Measurements from ENCODE around the gene BAD. TPM values are rescaled to one million over a fixed set of nuclear protein-coding genes. Genes with fewer than 3 reads are reported as not detected.

Gene BAD
- total RNA-seq, 1 experiment from 2014 or later = 48.4 TPM

DNA sequence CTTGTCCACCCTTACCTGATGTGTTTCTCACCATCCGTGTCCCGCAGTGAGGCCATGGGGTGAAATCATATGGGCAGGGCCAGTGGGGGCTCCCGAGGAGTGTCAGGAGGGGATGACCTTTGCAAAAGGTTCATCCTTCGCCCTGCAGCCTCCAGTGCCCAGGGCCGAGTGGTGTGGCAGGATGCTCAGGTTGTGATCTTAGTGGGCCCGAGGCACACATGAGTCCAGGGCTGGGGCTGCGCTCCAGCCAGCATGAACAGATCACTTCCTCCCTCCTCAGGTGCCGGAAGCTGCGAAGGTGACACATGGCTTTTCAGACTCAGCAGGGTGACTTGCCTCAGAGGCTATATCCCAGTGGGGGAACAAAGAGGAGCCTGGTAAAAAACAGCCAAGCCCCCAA lies 46.4 kb downstream of the BAD start:
- TF ChIP-seq EZH2 (IDR thresholded peaks at IDR 0.05; ENCODE audit: borderline replicate concordance, low read depth, low read length, poor library complexity, severe bottlenecking) = no peak
- TF ChIP-seq, protein P1, sequence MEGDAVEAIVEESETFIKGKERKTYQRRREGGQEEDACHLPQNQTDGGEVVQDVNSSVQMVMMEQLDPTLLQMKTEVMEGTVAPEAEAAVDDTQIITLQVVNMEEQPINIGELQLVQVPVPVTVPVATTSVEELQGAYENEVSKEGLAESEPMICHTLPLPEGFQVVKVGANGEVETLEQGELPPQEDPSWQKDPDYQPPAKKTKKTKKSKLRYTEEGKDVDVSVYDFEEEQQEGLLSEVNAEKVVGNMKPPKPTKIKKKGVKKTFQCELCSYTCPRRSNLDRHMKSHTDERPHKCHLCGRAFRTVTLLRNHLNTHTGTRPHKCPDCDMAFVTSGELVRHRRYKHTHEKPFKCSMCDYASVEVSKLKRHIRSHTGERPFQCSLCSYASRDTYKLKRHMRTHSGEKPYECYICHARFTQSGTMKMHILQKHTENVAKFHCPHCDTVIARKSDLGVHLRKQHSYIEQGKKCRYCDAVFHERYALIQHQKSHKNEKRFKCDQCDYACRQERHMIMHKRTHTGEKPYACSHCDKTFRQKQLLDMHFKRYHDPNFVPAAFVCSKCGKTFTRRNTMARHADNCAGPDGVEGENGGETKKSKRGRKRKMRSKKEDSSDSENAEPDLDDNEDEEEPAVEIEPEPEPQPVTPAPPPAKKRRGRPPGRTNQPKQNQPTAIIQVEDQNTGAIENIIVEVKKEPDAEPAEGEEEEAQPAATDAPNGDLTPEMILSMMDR (conservative IDR thresholded peaks at IDR 0.05; ENCODE audit: low read depth, low read length) = no peak
- ChIA-PET CTCF (interaction anchor here (1.7 kb wide), 1 partner anchor 34 kb away, joined by 5 read pairs; no protein-coding TSS in a partner anchor), POLR2A (ENCODE audit: low non-redundant PET) (no interaction called here)
- no peaks in the 10 kb centered on the region for H3K9me3 ChIP-seq (ENCODE audit: low read depth, low read length, poor library complexity, severe bottlenecking)
- H3K4me3 ChIP-seq (ENCODE audit: low read depth, low read length, poor library complexity, severe bottlenecking) = no peak overlapping the region
- intact Hi-C loops (cut with micrococcal nuclease; ENCODE audit: unreplicated experiment) = no loop called here
- H3K36me3 ChIP-seq (ENCODE audit: insufficient read depth, low read length, poor library complexity, severe bottlenecking) = peaks cover 16% of the 10 kb centered on the region
- no peaks in the 10 kb centered on the region for H3K27me3 ChIP-seq (replicated peaks; ENCODE audit: insufficient read depth, low read depth, low read length, poor library complexity)
- BruUV-seq (replicated peaks) = no TSS peak
- H3K27ac ChIP-seq (ENCODE audit: low read depth, low read length, poor library complexity, severe bottlenecking) = no peak overlapping the region
- DNase-seq (ENCODE audit: low spot score) = no peak
- H3K4me1 ChIP-seq (ENCODE audit: insufficient read depth, low read length, poor library complexity, severe bottlenecking) = peaks cover 11% of the 10 kb centered on the region

DNA sequence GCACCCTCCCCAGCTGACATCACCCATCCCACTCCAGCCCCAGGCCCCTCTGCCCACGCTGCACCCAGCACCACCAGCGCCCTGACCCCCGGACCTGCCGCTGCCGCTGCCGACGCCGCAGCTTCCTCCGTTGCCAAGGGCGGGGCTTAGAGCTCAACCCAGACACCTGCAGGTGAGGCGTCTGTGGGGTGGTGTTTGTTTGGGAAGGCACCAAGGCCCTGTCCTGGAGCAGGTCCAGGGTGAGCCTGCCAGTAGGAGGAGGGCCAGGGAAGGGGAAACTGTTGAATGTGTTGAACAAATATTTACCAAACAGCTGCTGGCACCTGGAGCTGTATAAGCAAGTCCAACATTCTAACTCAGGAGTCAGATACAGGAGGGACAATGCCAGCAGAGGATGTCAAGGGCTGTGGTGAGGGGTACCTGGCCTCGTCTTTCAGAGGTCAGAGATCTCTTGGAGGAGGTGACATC lies 46.9 kb downstream of the BAD start:
- DNase-seq (ENCODE audit: low spot score) = no peak
- Histone ChIP-seq H3K36me3 (ENCODE audit: insufficient read depth, low read length, poor library complexity, severe bottlenecking) (peaks cover 16% of the 10 kb centered on the region), H3K27ac (ENCODE audit: low read depth, low read length, poor library complexity, severe bottlenecking) (no peak overlapping the region), H3K27me3 (replicated peaks; ENCODE audit: insufficient read depth, low read depth, low read length, poor library complexity) (no peaks in the 10 kb centered on the region), H3K4me1 (ENCODE audit: insufficient read depth, low read length, poor library complexity, severe bottlenecking) (peaks cover 11% of the 10 kb centered on the region), H3K9me3 (ENCODE audit: low read depth, low read length, poor library complexity, severe bottlenecking) (no peaks in the 10 kb centered on the region), H3K4me3 (ENCODE audit: low read depth, low read length, poor library complexity, severe bottlenecking) (no peak overlapping the region)
- intact Hi-C loops (cut with micrococcal nuclease; ENCODE audit: unreplicated experiment) = no loop called here
- no peak for TF ChIP-seq EZH2 (IDR thresholded peaks at IDR 0.05; ENCODE audit: borderline replicate concordance, low read depth, low read length, poor library complexity, severe bottlenecking)
- TF ChIP-seq, protein P1 (conservative IDR thresholded peaks at IDR 0.05; ENCODE audit: low read depth, low read length) = no peak
- no TSS peak for BruUV-seq (replicated peaks)
- POLR2A ChIA-PET (ENCODE audit: low non-redundant PET) = interaction anchor here (0.5 to 0.6 kb wide), 2 partner anchors 260 to 394 kb away, joined by 3 to 4 read pairs; no protein-coding TSS in a partner anchor
- CTCF ChIA-PET = interaction anchor here (1.7 kb wide), 1 partner anchor 33 kb away, joined by 5 read pairs; no protein-coding TSS in a partner anchor

DNA sequence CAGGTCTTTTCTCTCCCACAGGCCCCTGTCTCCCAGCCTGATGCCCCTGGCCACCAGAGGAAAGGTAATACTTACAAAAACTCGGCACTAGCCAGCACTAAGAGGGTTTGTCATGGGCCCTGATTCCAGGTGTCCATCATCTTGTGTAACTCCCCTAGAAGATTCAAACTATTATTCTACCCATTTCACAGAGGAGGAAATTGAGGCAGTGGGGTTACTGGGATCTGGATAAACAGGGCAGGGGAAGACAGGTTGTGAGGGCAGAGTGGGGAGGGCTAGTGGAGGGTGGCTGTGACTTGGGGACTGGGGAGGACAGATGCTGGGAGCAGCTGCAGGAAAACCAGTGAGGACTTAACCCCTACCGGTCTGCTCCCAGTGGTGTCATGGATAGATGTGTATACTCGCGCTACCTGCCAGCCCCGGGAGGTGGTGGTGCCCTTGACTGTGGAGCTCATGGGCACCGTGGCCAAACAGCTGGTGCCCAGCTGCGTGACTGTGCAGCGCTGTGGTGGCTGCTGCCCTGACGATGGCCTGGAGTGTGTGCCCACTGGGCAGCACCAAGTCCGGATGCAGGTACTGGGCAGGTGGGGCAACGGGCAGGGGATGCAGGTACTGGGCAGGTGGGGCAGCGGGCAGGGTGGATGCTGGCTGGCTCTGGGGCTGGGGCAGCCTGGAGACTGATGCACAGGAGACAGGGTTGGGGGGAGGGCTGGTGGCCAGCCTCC lies 48.9 kb downstream of the BAD start:
- no peak overlapping the region for H3K27ac ChIP-seq (ENCODE audit: low read depth, low read length, poor library complexity, severe bottlenecking)
- H3K4me1 ChIP-seq (ENCODE audit: insufficient read depth, low read length, poor library complexity, severe bottlenecking) = peaks cover 11% of the 10 kb centered on the region
- peaks cover 16% of the 10 kb centered on the region for H3K36me3 ChIP-seq (ENCODE audit: insufficient read depth, low read length, poor library complexity, severe bottlenecking)
- DNase-seq (ENCODE audit: low spot score) = no peak
- no peaks in the 10 kb centered on the region for H3K27me3 ChIP-seq (replicated peaks; ENCODE audit: insufficient read depth, low read depth, low read length, poor library complexity)
- no peaks in the 10 kb centered on the region for H3K9me3 ChIP-seq (ENCODE audit: low read depth, low read length, poor library complexity, severe bottlenecking)
- BruUV-seq (replicated peaks) = no TSS peak
- peak overlapping the region; percentile 60 for H3K4me3 ChIP-seq (ENCODE audit: low read depth, low read length, poor library complexity, severe bottlenecking)
- TF ChIP-seq EZH2 (IDR thresholded peaks at IDR 0.05; ENCODE audit: borderline replicate concordance, low read depth, low read length, poor library complexity, severe bottlenecking) = no peak
- TF ChIP-seq, protein P1 (conservative IDR thresholded peaks at IDR 0.05; ENCODE audit: low read depth, low read length) = no peak
- intact Hi-C loops (cut with micrococcal nuclease; ENCODE audit: unreplicated experiment) = no loop called here
- ChIA-PET POLR2A (ENCODE audit: low non-redundant PET) (no interaction called here), CTCF (interaction anchor here (0.5 kb wide), 1 partner anchor 31 kb away, joined by 3 read pairs; no protein-coding TSS in a partner anchor)
